HL-60 (cell line): ENCODE measurements around the gene GRK5.

Experiments used
- CTCF ChIP-seq: IDR thresholded peaks from one replicate; pipeline ENCODE4 v1.5.1; 2011; ENCODE audit warnings: low read length, control low read depth, inconsistent platforms; ENCODE audit not compliant: insufficient read depth
- POLR2AphosphoS5 ChIP-seq: IDR thresholded peaks from 2 replicates; pipeline ENCODE4 v1.6.1; 2012; ENCODE audit warnings: low read depth
- REST ChIP-seq: IDR thresholded peaks from 2 replicates; pipeline ENCODE4 v1.6.1; 2012; ENCODE audit warnings: low read depth; ENCODE audit not compliant: insufficient replicate concordance

GRCh38 chr10:119495545-119495944 is 288.2 kb downstream of the GRK5 start:
- TF ChIP-seq CTCF = no peak
- no peak for TF ChIP-seq POLR2AphosphoS5
- TF ChIP-seq REST = no peak
